Measurements from ENCODE around the gene PIAS3. TPM values are rescaled to one million over a fixed set of nuclear protein-coding genes. Genes with fewer than 3 reads are reported as not detected.
"Not testable (repeated sequence)": the region's sequence is repeated elsewhere in the genome, so short reads cannot be mapped to it uniquely, and the experiment has no call there.

PIAS3 gene
- total RNA-seq, 1 donor from 2014 or later, result 35.1 TPM

GRCh38 chr1:145828367-145829026 lies 30.4 kb downstream of the PIAS3 start:
- Mint-ChIP-seq H3K27me3 (ENCODE audit: low read depth) (no peaks in the 10 kb centered on the region), H3K36me3 (ENCODE audit: low read depth) (peaks cover 37% of the 10 kb centered on the region), H3K4me3 (peak overlapping the region; percentile 52), H3K9me3 (no peaks in the 10 kb centered on the region), H3K27ac (ENCODE audit: unreplicated experiment) (no peak overlapping the region), H3K4me1 (peaks cover 21% of the 10 kb centered on the region)
- TF ChIP-seq CTCF (conservative IDR thresholded peaks at IDR 0.05), result no peak
- DNase-seq (ENCODE audit: low read depth, low spot score), result no peak

GRCh38 chr1:145827966-145828365 lies 30.9 kb downstream of the PIAS3 start:
- peaks cover 32% of the 10 kb centered on the region for H3K36me3 Mint-ChIP-seq (ENCODE audit: low read depth)
- no peaks in the 10 kb centered on the region for H3K9me3 Mint-ChIP-seq
- no peak for TF ChIP-seq CTCF (conservative IDR thresholded peaks at IDR 0.05)
- no peak overlapping the region for H3K27ac Mint-ChIP-seq (ENCODE audit: unreplicated experiment)
- no peak for DNase-seq (ENCODE audit: low read depth, low spot score)
- H3K27me3 Mint-ChIP-seq (ENCODE audit: low read depth), result no peaks in the 10 kb centered on the region
- H3K4me1 Mint-ChIP-seq, result peaks cover 21% of the 10 kb centered on the region
- peak overlapping the region; percentile 52 for H3K4me3 Mint-ChIP-seq

- no peak for TF ChIP-seq CTCF (conservative IDR thresholded peaks at IDR 0.05)
- Mint-ChIP-seq H3K27ac (ENCODE audit: unreplicated experiment) (no peak overlapping the region), H3K27me3 (ENCODE audit: low read depth) (no peaks in the 10 kb centered on the region), H3K4me3 (peak overlapping the region; percentile 99), H3K4me1 (peaks cover 21% of the 10 kb centered on the region), H3K36me3 (ENCODE audit: low read depth) (peaks cover 22% of the 10 kb centered on the region), H3K9me3 (no peaks in the 10 kb centered on the region)
- no peak for DNase-seq (ENCODE audit: low read depth, low spot score)
These were observed 32.9 kb downstream of the PIAS3 start for GRCh38 chr1:145826030-145826429.

- H3K36me3 Mint-ChIP-seq (ENCODE audit: low read depth), result peaks cover 19% of the 10 kb centered on the region
- H3K4me1 Mint-ChIP-seq, result peaks cover 21% of the 10 kb centered on the region
- no peaks in the 10 kb centered on the region for H3K27me3 Mint-ChIP-seq (ENCODE audit: low read depth)
- H3K9me3 Mint-ChIP-seq, result no peaks in the 10 kb centered on the region
- H3K4me3 Mint-ChIP-seq, result peak overlapping the region; percentile 99
- H3K27ac Mint-ChIP-seq (ENCODE audit: unreplicated experiment), result peak overlapping the region; percentile 100
- TF ChIP-seq CTCF (conservative IDR thresholded peaks at IDR 0.05), result no peak
- no peak for DNase-seq (ENCODE audit: low read depth, low spot score)
These were observed 34.4 kb downstream of the PIAS3 start for GRCh38 chr1:145824499-145824842.

- H3K9me3 Mint-ChIP-seq, result no peaks in the 10 kb centered on the region
- DNase-seq (ENCODE audit: low read depth, low spot score), result peak; percentile 79
- no peaks in the 10 kb centered on the region for H3K27me3 Mint-ChIP-seq (ENCODE audit: low read depth)
These were observed 35.0 kb downstream of the PIAS3 start, which contains the start of the genes POLR3C and RNF115 for GRCh38 chr1:145823565-145824498. Gene POLR3C (plus strand): TSS chr1:145824200. CDS start chr1:145825777, 1,577 bp downstream. Gene RNF115 (minus strand): TSS chr1:145824095. CDS start chr1:145823873, 222 bp downstream.

GRCh38 chr1:145822779-145823331 lies 36.0 kb downstream of the PIAS3 start:
- DNase-seq (ENCODE audit: low read depth, low spot score); H3K9me3 Mint-ChIP-seq; H3K4me3 Mint-ChIP-seq; H3K27ac Mint-ChIP-seq (ENCODE audit: unreplicated experiment); H3K27me3 Mint-ChIP-seq (ENCODE audit: low read depth); H3K36me3 Mint-ChIP-seq (ENCODE audit: low read depth): not testable (repeated sequence)
- H3K4me1 Mint-ChIP-seq, result peaks cover 21% of the 10 kb centered on the region

More at GRCh38 chr1:145823565-145824498, 35.0 kb downstream of the PIAS3 start, which contains the start of the genes POLR3C and RNF115:
- H3K36me3 Mint-ChIP-seq (ENCODE audit: low read depth), result peaks cover 14% of the 10 kb centered on the region
- H3K27ac Mint-ChIP-seq (ENCODE audit: unreplicated experiment), result peak within 1 kb of the TSS; percentile 100
- peak within 1 kb of the TSS; percentile 99 for H3K4me3 Mint-ChIP-seq
- no peak for TF ChIP-seq CTCF (conservative IDR thresholded peaks at IDR 0.05)
- H3K4me1 Mint-ChIP-seq, result peaks cover 21% of the 10 kb centered on the region

- H3K4me3 Mint-ChIP-seq; DNase-seq (ENCODE audit: low read depth, low spot score); H3K27me3 Mint-ChIP-seq (ENCODE audit: low read depth); H3K36me3 Mint-ChIP-seq (ENCODE audit: low read depth); H3K27ac Mint-ChIP-seq (ENCODE audit: unreplicated experiment); H3K9me3 Mint-ChIP-seq; H3K4me1 Mint-ChIP-seq: not testable (repeated sequence)
These were observed 40.8 kb downstream of the PIAS3 start for GRCh38 chr1:145818095-145818494.

All from neural crest cell (in vitro differentiated cells).